ENCODE measurements around the gene IP6K1.
A peak's percentile ranks its signal among the peaks of the same experiment; 100 is the strongest.

IP6K1 gene

GRCh38 chr3:49747792-49748480, 38.4 kb downstream of the IP6K1 start:
- DNase-seq (ENCODE audit: low read depth): peak; percentile 85
- TF ChIP-seq CTCF (IDR thresholded peaks at IDR 0.05; ENCODE audit: low read length, missing control alignments): no peak
- H3K4me3 ChIP-seq (replicated peaks; ENCODE audit: low read depth, low read length): no peak overlapping the region

- H3K4me3 ChIP-seq (replicated peaks; ENCODE audit: low read depth, low read length): no peak overlapping the region
- peak; percentile 51 for DNase-seq (ENCODE audit: low read depth)
- TF ChIP-seq CTCF (IDR thresholded peaks at IDR 0.05; ENCODE audit: low read length, missing control alignments): no peak
Observed at GRCh38 chr3:49745986-49746385, 40.4 kb downstream of the IP6K1 start.

GRCh38 chr3:49740427-49740826, 45.9 kb downstream of the IP6K1 start:
- TF ChIP-seq CTCF (IDR thresholded peaks at IDR 0.05; ENCODE audit: low read length, missing control alignments): no peak
- H3K4me3 ChIP-seq (replicated peaks; ENCODE audit: low read depth, low read length): no peak overlapping the region
- DNase-seq (ENCODE audit: low read depth): no peak

- no peak for TF ChIP-seq CTCF (IDR thresholded peaks at IDR 0.05; ENCODE audit: low read length, missing control alignments)
- no peak overlapping the region for H3K4me3 ChIP-seq (replicated peaks; ENCODE audit: low read depth, low read length)
- DNase-seq (ENCODE audit: low read depth): no peak
Observed at GRCh38 chr3:49738067-49738713, 48.2 kb downstream of the IP6K1 start.

GRCh38 chr3:49734752-49735151, 51.6 kb downstream of the IP6K1 start:
- no peak for DNase-seq (ENCODE audit: low read depth)
- no peak overlapping the region for H3K4me3 ChIP-seq (replicated peaks; ENCODE audit: low read depth, low read length)
- TF ChIP-seq CTCF (IDR thresholded peaks at IDR 0.05; ENCODE audit: low read length, missing control alignments): no peak

GRCh38 chr3:49733551-49733950, 52.8 kb downstream of the IP6K1 start:
- DNase-seq (ENCODE audit: low read depth): peak; percentile 24
- H3K4me3 ChIP-seq (replicated peaks; ENCODE audit: low read depth, low read length): no peak overlapping the region
- no peak for TF ChIP-seq CTCF (IDR thresholded peaks at IDR 0.05; ENCODE audit: low read length, missing control alignments)

- no peak for DNase-seq (ENCODE audit: low read depth)
- H3K4me3 ChIP-seq (replicated peaks; ENCODE audit: low read depth, low read length): no peak overlapping the region
- no peak for TF ChIP-seq CTCF (IDR thresholded peaks at IDR 0.05; ENCODE audit: low read length, missing control alignments)
Observed at GRCh38 chr3:49732597-49732996, 53.7 kb downstream of the IP6K1 start.
